Astrocyte (in vitro differentiated cells and primary cell): ENCODE results near the gene EHBP1. TPM values are rescaled to one million over a fixed set of nuclear protein-coding genes. Genes with fewer than 3 reads are reported as not detected.

Source experiments
- DNase-seq: peaks from one replicate; pipeline ENCODE4 v3.0.0-alpha.2; 2010; ENCODE audit warnings: low read depth
- FAIRE-seq: peaks from 2 replicates; lab custom pipeline; 2011; peaks lifted over from hg19 to GRCh38; lab: Jason Lieb, UNC
- H2AFZ ChIP-seq: 2 replicates; pipeline ENCODE4 v1.6.0; 2012; ENCODE audit warnings: low read depth, low read length, inconsistent platforms
- H3K27ac ChIP-seq: 2 replicates; pipeline ENCODE4 v1.5.1; 2011; ENCODE audit warnings: low read depth, low read length, inconsistent platforms
- H3K27me3 ChIP-seq: 2 replicates; pipeline ENCODE4 v1.6.0; 2011; ENCODE audit warnings: low read length, inconsistent platforms; ENCODE audit not compliant: insufficient read depth
- H3K36me3 ChIP-seq: 2 replicates; pipeline ENCODE4 v1.5.1; 2011; ENCODE audit warnings: low read length, inconsistent platforms; ENCODE audit not compliant: insufficient read depth
- H3K4me1 ChIP-seq: 2 replicates; pipeline ENCODE4 v1.5.1; 2011; ENCODE audit warnings: low read length, inconsistent platforms; ENCODE audit not compliant: insufficient read depth
- H3K4me2 ChIP-seq: 2 replicates; pipeline ENCODE4 v1.6.0; 2012; ENCODE audit warnings: low read length, inconsistent platforms
- H3K4me3 ChIP-seq: 2 replicates; pipeline ENCODE4 v1.5.1; 2011; ENCODE audit warnings: low read depth, mild to moderate bottlenecking, low read length, inconsistent platforms; ENCODE audit not compliant: insufficient read depth
- H3K79me2 ChIP-seq: 2 replicates; pipeline ENCODE4 v1.6.0; 2012; ENCODE audit warnings: mild to moderate bottlenecking, low read length, inconsistent platforms; ENCODE audit not compliant: insufficient read depth
- H3K9ac ChIP-seq: 2 replicates; pipeline ENCODE4 v1.6.0; 2012; ENCODE audit warnings: mild to moderate bottlenecking, low read length, inconsistent platforms
- H3K9me3 ChIP-seq: 2 replicates; pipeline ENCODE4 v1.5.1; 2012; ENCODE audit warnings: low read depth, mild to moderate bottlenecking, low read length, inconsistent platforms; ENCODE audit not compliant: insufficient read depth
- H4K20me1 ChIP-seq: 2 replicates; pipeline ENCODE4 v1.6.0; 2012; ENCODE audit warnings: low read length, inconsistent platforms; ENCODE audit not compliant: insufficient read depth
- H3K27ac Mint-ChIP-seq: one replicate; pipeline ENCODE4 v1.8.0; 2021; ENCODE audit warnings: mild to moderate bottlenecking, mixed read lengths; ENCODE audit not compliant: unreplicated experiment
- H3K27me3 Mint-ChIP-seq: one replicate; pipeline ENCODE4 v1.8.0; 2021; ENCODE audit warnings: low read depth, mixed read lengths; ENCODE audit not compliant: unreplicated experiment
- H3K36me3 Mint-ChIP-seq: one replicate; pipeline ENCODE4 v1.8.0; 2021; ENCODE audit warnings: low read depth, mixed read lengths; ENCODE audit not compliant: unreplicated experiment
- H3K4me1 Mint-ChIP-seq: one replicate; pipeline ENCODE4 v1.8.0; 2021; ENCODE audit warnings: low read depth, mixed read lengths; ENCODE audit not compliant: unreplicated experiment
- H3K4me3 Mint-ChIP-seq: one replicate; pipeline ENCODE4 v1.8.0; 2021; ENCODE audit warnings: mild to moderate bottlenecking, moderate library complexity, mixed read lengths; ENCODE audit not compliant: unreplicated experiment
- H3K9me3 Mint-ChIP-seq: one replicate; pipeline ENCODE4 v1.8.0; 2021; ENCODE audit warnings: mild to moderate bottlenecking, mixed read lengths; ENCODE audit not compliant: unreplicated experiment
- CTCF ChIP-seq: IDR thresholded peaks from 2 replicates; pipeline ENCODE4 v1.5.1; 2011; ENCODE audit warnings: low read depth, mild to moderate bottlenecking, inconsistent platforms, low read length, moderate library complexity; ENCODE audit not compliant: insufficient read depth
- EZH2 ChIP-seq: IDR thresholded peaks from 2 replicates; pipeline ENCODE4 v1.6.1; 2012; ENCODE audit warnings: mild to moderate bottlenecking, low read length, inconsistent platforms; ENCODE audit not compliant: insufficient read depth
- total RNA-seq: library from RNA; stranded (reverse); gene quantifications from 2 replicates; pipeline ENCODE4 v1.2.1, GENCODE V29; 2021

The EHBP1 gene
- total RNA-seq, 1 donor from 2014 or later, result 44.1 TPM

GRCh38 chr2:62806231-62806630 lies 100.7 kb downstream of the EHBP1 start:
- Histone ChIP-seq H3K9me3 (no peaks in the 10 kb centered on the region), H3K4me3 (no peak overlapping the region), H3K9ac (no peak overlapping the region), H3K4me1 (no peaks in the 10 kb centered on the region), H3K36me3 (no peaks in the 10 kb centered on the region), H3K4me2 (no peak overlapping the region), H3K27me3 (no peaks in the 10 kb centered on the region), H4K20me1 (peaks cover 10% of the 10 kb centered on the region), H3K79me2 (peaks cover 18% of the 10 kb centered on the region), H3K27ac (no peak overlapping the region), H2AFZ (no peak overlapping the region)
- TF ChIP-seq EZH2 (no peak), CTCF (no peak)
- DNase-seq (no peak), FAIRE-seq (no peak)
- Mint-ChIP-seq H3K27ac (no peak overlapping the region), H3K27me3 (no peaks in the 10 kb centered on the region), H3K9me3 (peaks cover 3% of the 10 kb centered on the region), H3K4me3 (no peak overlapping the region), H3K4me1 (peaks cover 2% of the 10 kb centered on the region), H3K36me3 (peaks cover 11% of the 10 kb centered on the region)

- FAIRE-seq, result no peak
Measured at GRCh38 chr2:62808554-62808953, 103.0 kb downstream of the EHBP1 start.

More at GRCh38 chr2:62808554-62808953, 103.0 kb downstream of the EHBP1 start:
- Histone ChIP-seq H3K4me3 (no peak overlapping the region), H3K36me3 (no peaks in the 10 kb centered on the region), H4K20me1 (peaks cover 24% of the 10 kb centered on the region), H3K9me3 (no peaks in the 10 kb centered on the region), H3K9ac (no peak overlapping the region), H3K79me2 (peaks cover 36% of the 10 kb centered on the region), H2AFZ (no peak overlapping the region), H3K27me3 (no peaks in the 10 kb centered on the region), H3K4me1 (no peaks in the 10 kb centered on the region), H3K27ac (no peak overlapping the region), H3K4me2 (no peak overlapping the region)
- peaks cover 11% of the 10 kb centered on the region for H3K36me3 Mint-ChIP-seq
- peaks cover 3% of the 10 kb centered on the region for H3K9me3 Mint-ChIP-seq
- H3K27ac Mint-ChIP-seq, result peak overlapping the region; percentile 34
- H3K4me1 Mint-ChIP-seq, result no peaks in the 10 kb centered on the region
- TF ChIP-seq CTCF (no peak), EZH2 (no peak)
- no peak overlapping the region for H3K4me3 Mint-ChIP-seq
- H3K27me3 Mint-ChIP-seq, result no peaks in the 10 kb centered on the region
- DNase-seq, result no peak
